B cell (primary cell): Measurements from ENCODE around the gene HLA-DQB2. TPM values are rescaled to one million over a fixed set of nuclear protein-coding genes. Genes with fewer than 3 reads are reported as not detected.
A peak's percentile ranks its signal among the peaks of the same experiment; 100 is the strongest.

Experiments used
- ATAC-seq: fragments of 200-7000 bp; cut with Tn5 transposase; one replicate; pipeline ENCODE4 v1.10.0; 2021; ENCODE audit warnings: low read depth, mild to moderate bottlenecking, moderate number of reproducible peaks, moderate library complexity
- CTCF ChIA-PET: fragments of 350-600 bp; sonication (Branson Sonifier 250); formaldehyde crosslinking; loops from one replicate; lab custom pipeline; 2021; ENCODE audit warnings: antibody characterized with exemption, inconsistent platforms; lab: Charles Lee
- POLR2A ChIA-PET: fragments of 350-600 bp; sonication (Branson Sonifier 250); formaldehyde crosslinking; loops from one replicate; lab custom pipeline; 2021; ENCODE audit warnings: antibody characterized with exemption; lab: Charles Lee
- DNase-seq: peaks from one replicate; pipeline ENCODE4 v3.0.0; 2013
- H2AFZ ChIP-seq: 2 replicates; pipeline ENCODE4 v1.6.1; 2012; ENCODE audit warnings: mild to moderate bottlenecking, low read depth, low read length; ENCODE audit not compliant: insufficient read depth, poor library complexity, severe bottlenecking
- H3K27ac ChIP-seq, 2 donors: 1 replicate in 1 of 2; 2 replicates in 1 of 2; pipeline ENCODE4 v1.5.1; 2012 to 2013; ENCODE audit warnings: low read length in 2 of 2, mild to moderate bottlenecking in 2 of 2, moderate library complexity in 1 of 2
- H3K27me3 ChIP-seq, 4 experiments: fragments of 200-600 bp in 1 of 4; sonication (generic) in 1 of 4; replicated peaks in 1 of 4; 1 replicate in 2 of 4; 2 replicates in 2 of 4; pipeline versions ENCODE4 v1.6.1 to v1.7.0; 2013 to 2016; ENCODE audit warnings: low read length in 3 of 4, mild to moderate bottlenecking in 2 of 4, mixed read lengths in 1 of 4, moderate library complexity in 1 of 4; ENCODE audit not compliant: insufficient read depth in 4 of 4, control insufficient read depth in 3 of 4; ENCODE audit errors: control extremely low read depth in 1 of 4
- H3K36me3 ChIP-seq, 2 experiments: replicated peaks in 1 of 2; 1 replicate in 1 of 2; 2 replicates in 1 of 2; pipeline versions ENCODE4 v1.6.1 to v1.7.1; 2013; ENCODE audit warnings: low read length in 1 of 2; ENCODE audit not compliant: insufficient read depth in 2 of 2, control insufficient read depth in 1 of 2; ENCODE audit errors: control extremely low read depth in 1 of 2, extremely low read depth in 1 of 2
- H3K4me1 ChIP-seq, 2 donors: fragments of 200-600 bp in 1 of 2; sonication (generic) in 1 of 2; 1 replicate in 1 of 2; 2 replicates in 1 of 2; pipeline versions ENCODE4 v1.5.1 to v1.6.1; 2013 to 2017; ENCODE audit warnings: low read length in 2 of 2; ENCODE audit not compliant: control insufficient read depth in 2 of 2, insufficient read depth in 2 of 2
- H3K4me2 ChIP-seq: replicated peaks from 2 replicates; pipeline ENCODE3; 2012; ENCODE audit warnings: mild to moderate bottlenecking, low read depth, low read length; ENCODE audit not compliant: poor library complexity, severe bottlenecking
- H3K4me3 ChIP-seq, 5 experiments: fragments of 200-600 bp in 1 of 5; sonication (generic) in 1 of 5; 1 replicate in 3 of 5; 2 replicates in 2 of 5; pipeline versions ENCODE4 v1.5.1 to v1.7.0; 2011 to 2016; ENCODE audit warnings: low read length in 4 of 5, mild to moderate bottlenecking in 4 of 5, low read depth in 2 of 5, control low read depth in 1 of 5, moderate library complexity in 1 of 5; ENCODE audit not compliant: insufficient read depth in 1 of 5; ENCODE audit errors: control extremely low read depth in 1 of 5, extremely low read depth in 1 of 5
- H3K79me2 ChIP-seq: fragments of 200-600 bp; sonication (generic); one replicate; pipeline ENCODE4 v1.6.0; 2016; ENCODE audit warnings: low read length; ENCODE audit not compliant: control insufficient read depth, insufficient read depth
- H3K9ac ChIP-seq: fragments of 200-600 bp; sonication (generic); 2 replicates; pipeline ENCODE4 v1.6.1; 2017; ENCODE audit warnings: mild to moderate bottlenecking, low read length, moderate library complexity
- H3K9me3 ChIP-seq, 3 donors: one replicate each; pipeline versions ENCODE4 v1.6.1 to v1.7.1; 2013; ENCODE audit warnings: low read length in 2 of 3; ENCODE audit not compliant: control insufficient read depth in 2 of 3, insufficient read depth in 1 of 3; ENCODE audit errors: control extremely low read depth in 1 of 3
- H4K20me1 ChIP-seq: 2 replicates; pipeline ENCODE4 v1.6.0; 2012; ENCODE audit warnings: mild to moderate bottlenecking, low read length; ENCODE audit not compliant: insufficient read depth, control insufficient read depth, poor library complexity, severe bottlenecking
- H3K27ac Mint-ChIP-seq: one replicate; pipeline ENCODE4 v1.8.0; 2021; ENCODE audit warnings: mixed read lengths
- H3K27me3 Mint-ChIP-seq: one replicate; pipeline ENCODE4 v1.8.0; 2021; ENCODE audit warnings: mixed read lengths
- H3K4me1 Mint-ChIP-seq: one replicate; pipeline ENCODE4 v1.8.0; 2021; ENCODE audit warnings: mixed read lengths
- H3K4me3 Mint-ChIP-seq: one replicate; pipeline ENCODE4 v1.8.0; 2021; ENCODE audit warnings: mixed read lengths
- H3K9me3 Mint-ChIP-seq: one replicate; pipeline ENCODE4 v1.8.0; 2022; ENCODE audit warnings: mixed read lengths; ENCODE audit not compliant: insufficient read depth
- EZH2 ChIP-seq: IDR thresholded peaks from 2 replicates; pipeline ENCODE4 v1.6.1; 2012; ENCODE audit warnings: borderline replicate concordance, low read depth, mild to moderate bottlenecking, moderate library complexity, low read length; ENCODE audit not compliant: insufficient read depth, poor library complexity, severe bottlenecking
- WGBS: methylation state at CpG from one replicate; pipeline ENCODE4 v1.1.5; 2013; ENCODE audit warnings: missing lambda C conversion rate; ENCODE audit not compliant: insufficient coverage; 5-methylcytosine and 5-hydroxymethylcytosine counted together
- intact Hi-C: fragments of 100-400 bp; cut with micrococcal nuclease; formaldehyde crosslinking; loops from one replicate; pipeline ENCODE4 v1.10.0; 2022
- polyA plus RNA-seq: library from polyadenylated mRNA; depleted of rRNA; stranded (reverse); fragments of >200 nt; gene quantifications from 2 replicates; pipeline ENCODE4 v1.2.3, GENCODE V29; 2012
- total RNA-seq, 2 donors: library from RNA; stranded (reverse); fragments of 120-200 nt in 1 of 2; gene quantifications; 1 replicate in 1 of 2; 2 replicates in 1 of 2; pipeline versions ENCODE4 v1.2.3 to v1.2.4, GENCODE V29; 2013 to 2022
- TF ChIP-seq, protein P1 (sequence below): fragments of 200-600 bp; IDR thresholded peaks from one replicate; pipeline ENCODE4 v1.8.0; 2022; ENCODE audit warnings: antibody characterized with exemption, mild to moderate bottlenecking

The HLA-DQB2 gene
- total and polyA plus RNA-seq, 2 donors (not counting 1 experiment from before 2014, with no cell fraction given) = 41.1 to 109 TPM

DNA sequence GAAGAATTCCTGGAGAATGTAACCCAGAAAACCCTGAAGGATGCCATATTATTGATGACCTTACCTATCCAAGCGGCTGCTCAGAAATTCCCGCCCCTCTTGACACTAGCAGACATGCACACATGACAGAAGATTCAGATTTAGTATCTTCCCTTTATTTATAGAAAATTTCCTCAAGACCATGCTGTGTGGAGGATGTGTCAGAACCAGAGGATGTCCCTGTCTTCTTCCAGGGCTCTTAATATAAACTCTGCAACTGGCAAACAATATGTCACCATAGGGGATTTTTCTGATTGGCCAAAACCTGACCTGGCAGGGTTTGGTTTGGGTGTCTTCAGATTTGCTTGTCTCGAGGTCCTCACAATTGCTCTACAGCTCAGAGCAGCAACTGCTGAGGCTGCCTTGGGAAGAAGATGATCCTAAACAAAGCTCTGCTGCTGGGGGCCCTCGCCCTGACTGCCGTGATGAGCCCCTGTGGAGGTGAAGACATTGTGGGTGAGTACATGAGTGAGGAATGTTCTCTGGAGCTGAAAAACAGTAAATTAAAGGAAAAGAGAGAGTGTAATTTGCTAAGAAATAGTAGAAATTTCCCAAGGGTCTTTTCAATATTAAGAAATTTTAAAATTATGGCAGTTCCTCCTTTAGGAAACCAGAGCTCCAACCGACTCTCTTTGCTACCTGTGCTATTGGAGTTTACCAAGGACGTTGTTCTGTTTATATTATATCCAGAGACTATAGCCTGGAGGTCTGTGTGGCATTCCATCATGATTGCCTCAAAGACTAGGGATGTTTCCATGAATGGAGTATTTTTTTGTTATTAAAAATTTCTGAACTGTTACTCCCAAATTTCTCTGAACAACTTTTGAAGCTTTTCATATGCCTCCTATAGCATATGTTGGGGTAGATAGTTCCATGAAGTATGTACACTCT lies 22.0 kb downstream of the HLA-DQB2 start, which contains the start of gene HLA-DQA2:
Gene HLA-DQA2 (plus strand): TSS at position 361 of the 930 bp plus-strand sequence. CDS start 53 bp downstream, at position 414.
- Histone ChIP-seq H3K9me3 (no peaks in the 10 kb centered on the region), H3K79me2 (no peaks in the 10 kb centered on the region), H2AFZ (no peak within 1 kb of the TSS), H3K4me2 (no peak within 1 kb of the TSS), H3K36me3 (peaks cover 0 to 2% of the 10 kb centered on the region in 2 experiments), H3K9ac (no peak within 1 kb of the TSS), H3K4me3 (peak within 1 kb of the TSS in 1 of 5 experiments; percentile 34), H3K27me3 (peaks cover 0 to 7% (median 3%) of the 10 kb centered on the region in 4 experiments), H3K4me1 (peaks cover 0 to 2% of the 10 kb centered on the region in 2 donors), H3K27ac (peak within 1 kb of the TSS in 1 of 2 donors; percentile 68), H4K20me1 (no peaks in the 10 kb centered on the region)
- no peak for TF ChIP-seq EZH2
- TF ChIP-seq, protein P1, sequence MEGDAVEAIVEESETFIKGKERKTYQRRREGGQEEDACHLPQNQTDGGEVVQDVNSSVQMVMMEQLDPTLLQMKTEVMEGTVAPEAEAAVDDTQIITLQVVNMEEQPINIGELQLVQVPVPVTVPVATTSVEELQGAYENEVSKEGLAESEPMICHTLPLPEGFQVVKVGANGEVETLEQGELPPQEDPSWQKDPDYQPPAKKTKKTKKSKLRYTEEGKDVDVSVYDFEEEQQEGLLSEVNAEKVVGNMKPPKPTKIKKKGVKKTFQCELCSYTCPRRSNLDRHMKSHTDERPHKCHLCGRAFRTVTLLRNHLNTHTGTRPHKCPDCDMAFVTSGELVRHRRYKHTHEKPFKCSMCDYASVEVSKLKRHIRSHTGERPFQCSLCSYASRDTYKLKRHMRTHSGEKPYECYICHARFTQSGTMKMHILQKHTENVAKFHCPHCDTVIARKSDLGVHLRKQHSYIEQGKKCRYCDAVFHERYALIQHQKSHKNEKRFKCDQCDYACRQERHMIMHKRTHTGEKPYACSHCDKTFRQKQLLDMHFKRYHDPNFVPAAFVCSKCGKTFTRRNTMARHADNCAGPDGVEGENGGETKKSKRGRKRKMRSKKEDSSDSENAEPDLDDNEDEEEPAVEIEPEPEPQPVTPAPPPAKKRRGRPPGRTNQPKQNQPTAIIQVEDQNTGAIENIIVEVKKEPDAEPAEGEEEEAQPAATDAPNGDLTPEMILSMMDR = no peak
- 97% methylated on average over 3 of the region's 7 CpGs for WGBS
- intact Hi-C loops = no loop called here
- CTCF ChIA-PET = interaction anchor here (1.0 kb wide), 1 partner anchor 45 kb away, joined by 3 read pairs; no protein-coding TSS in a partner anchor
- ATAC-seq (peak; percentile 99), DNase-seq (peak; percentile 70)
- H3K27ac Mint-ChIP-seq = peak within 1 kb of the TSS; percentile 89
- POLR2A ChIA-PET = interaction anchor here (1.1 kb wide), 2 partner anchors 104 to 109 kb away, joined by 4 to 15 read pairs; partner anchors contain the start of gene HLA-DQA1
- H3K4me1 Mint-ChIP-seq = peaks cover 7% of the 10 kb centered on the region
- H3K4me3 Mint-ChIP-seq = peak within 1 kb of the TSS; percentile 86
- peaks cover 30% of the 10 kb centered on the region for H3K27me3 Mint-ChIP-seq
- no peaks in the 10 kb centered on the region for H3K9me3 Mint-ChIP-seq
